GM12874 (cell line): ENCODE measurements around the gene NKD1.

Source experiments
- CTCF ChIP-seq: IDR thresholded peaks from 2 replicates; pipeline ENCODE4 v1.5.1; 2011; ENCODE audit warnings: low read depth, mild to moderate bottlenecking, control low read depth, low read length, moderate library complexity; ENCODE audit not compliant: insufficient read depth

NKD1 gene

GRCh38 chr16:50530277-50531236 is 17.6 kb upstream of the NKD1 start:
- TF ChIP-seq CTCF, result no peak

DNA sequence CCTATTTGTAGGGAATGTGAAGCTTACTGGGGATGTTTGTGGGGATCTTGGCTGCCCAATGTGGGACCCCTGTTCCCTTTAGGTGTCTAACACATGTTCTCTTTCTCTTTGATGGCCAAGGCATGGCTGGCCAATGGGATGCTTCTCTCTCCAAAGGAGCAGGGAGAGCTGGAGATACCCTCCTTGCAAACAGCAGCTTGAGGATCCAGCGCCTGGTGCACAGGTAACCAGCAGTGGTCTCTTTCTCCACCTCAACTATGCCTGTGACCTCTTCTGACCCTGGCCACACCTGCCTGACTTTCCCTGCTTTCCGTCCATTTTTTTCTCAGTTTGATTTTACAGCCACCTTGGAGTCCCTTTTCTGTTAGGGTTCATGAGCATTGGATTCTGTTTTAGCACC is 16.8 kb upstream of the NKD1 start:
- no peak for TF ChIP-seq CTCF

DNA sequence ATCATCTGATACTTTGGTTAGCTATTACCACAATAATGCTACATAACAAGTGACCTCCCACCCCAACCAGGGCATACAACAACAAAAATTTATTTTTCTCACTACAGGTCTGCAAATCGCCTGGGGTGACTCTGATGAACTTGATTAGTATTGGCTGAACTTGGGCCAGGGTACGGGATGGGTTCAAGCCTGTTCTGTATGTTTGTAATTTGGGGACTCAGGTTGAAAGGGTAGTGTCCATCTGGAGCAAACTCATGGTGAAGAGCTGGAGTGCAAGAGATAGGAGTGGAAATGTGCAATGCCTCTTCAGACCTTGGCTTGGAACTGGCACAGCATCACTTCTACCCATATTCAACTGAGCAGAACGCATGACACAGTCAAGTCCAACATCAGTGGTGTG is 16.3 kb upstream of the NKD1 start:
- TF ChIP-seq CTCF, result no peak

GRCh38 chr16:50532576-50532975 is 15.6 kb upstream of the NKD1 start:
- no peak for TF ChIP-seq CTCF

DNA sequence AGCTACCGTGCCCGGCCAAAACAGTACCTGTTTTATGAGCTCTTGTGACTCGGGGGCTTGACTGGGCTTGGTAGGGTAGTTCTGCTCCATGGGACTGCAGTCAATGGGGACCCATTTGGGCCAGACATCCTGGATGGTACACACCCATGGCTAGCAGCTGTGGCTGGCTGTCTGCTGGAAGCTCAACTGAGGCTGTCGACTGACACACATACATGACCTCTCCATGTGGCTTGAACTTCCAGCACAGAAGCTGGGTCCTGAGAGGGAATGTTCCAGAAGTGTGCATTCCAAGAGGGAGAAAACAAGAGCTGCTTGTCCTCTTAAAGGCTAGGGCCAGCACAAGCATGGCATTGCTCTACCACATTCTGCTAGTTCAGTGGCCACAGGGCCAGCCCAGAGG is 14.9 kb upstream of the NKD1 start:
- no peak for TF ChIP-seq CTCF

- TF ChIP-seq CTCF, result no peak
Measured at GRCh38 chr16:50534091-50534490, 14.1 kb upstream of the NKD1 start.

DNA sequence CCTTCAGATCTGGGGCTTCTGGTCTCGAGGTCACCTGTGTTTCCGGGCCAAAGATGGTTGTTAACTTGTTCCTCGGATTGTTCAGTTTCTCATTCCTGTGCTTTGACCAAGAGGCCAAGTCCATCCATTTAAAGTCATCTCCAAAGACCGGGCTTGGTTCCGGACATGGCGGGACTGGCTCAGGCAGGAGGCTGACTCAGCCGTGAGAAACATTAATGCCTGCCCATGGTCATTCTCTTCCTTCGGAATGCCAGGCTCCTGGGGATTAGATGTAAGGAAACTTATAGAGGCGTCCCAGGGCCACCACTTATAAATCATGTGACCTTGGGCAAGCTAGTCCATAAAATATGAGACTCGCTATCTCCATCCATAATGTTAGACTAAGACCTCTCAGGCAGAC is 13.6 kb upstream of the NKD1 start:
- no peak for TF ChIP-seq CTCF
